ENCODE measurements around the gene TPCN1. TPM values are rescaled to one million over a fixed set of nuclear protein-coding genes. Genes with fewer than 3 reads are reported as not detected.

The TPCN1 gene
- total RNA-seq, 1 experiment from 2014 or later: 29.7 TPM

GRCh38 chr12:113183030-113183589 is 38.2 kb upstream of the TPCN1 start:
- ChIA-PET CTCF (interaction anchor here (3.7 kb wide), 1 partner anchor 8 kb away, joined by 16 read pairs; no protein-coding TSS in a partner anchor), POLR2A (no interaction called here), RAD21 (ENCODE audit: low non-redundant PET in 1 of 2, low total read pairs in 2 of 2, uncharacterized antibody in 2 of 2, unreplicated experiment in 2 of 2) (no interaction called here)
- H2AFZ ChIP-seq (ENCODE audit: low read depth, low read length, poor library complexity, severe bottlenecking): no peak overlapping the region
- 0 out of 2 replicates have a peak overlapping the region, but pooled peaks have one; percentile 100 for H3K9ac ChIP-seq (ENCODE audit: low read length)
- BruUV-seq (replicated peaks): no TSS peak
- H3K27me3 ChIP-seq (ENCODE audit: insufficient read depth, low read length): no peaks in the 10 kb centered on the region
- no peak for DNase-seq (ENCODE audit: low read depth, low spot score)
- ATAC-seq: no peak
- H3K4me1 ChIP-seq (ENCODE audit: control insufficient read depth in 1 of 2, insufficient read depth in 2 of 2, low read length in 2 of 2): peaks cover 8 to 37% of the 10 kb centered on the region in 2 experiments; a peak in 3 of 4 replicates
- TF ChIP-seq SRF (IDR thresholded peaks at IDR 0.05; ENCODE audit: low read depth) (no peak), POLR2A (IDR thresholded peaks at IDR 0.05; ENCODE audit: borderline replicate concordance, extremely low read depth, insufficient read depth, insufficient read length) (no peak), TCF7L2 (IDR thresholded peaks at IDR 0.05; ENCODE audit: borderline replicate concordance, extremely low read depth, insufficient read depth, insufficient read length) (no peak), CEBPB (IDR thresholded peaks at IDR 0.05; ENCODE audit: low read depth) (no peak), ZFX (IDR thresholded peaks at IDR 0.05) (no peak), ZBTB33 (IDR thresholded peaks at IDR 0.05; ENCODE audit: extremely low read depth, insufficient replicate concordance, low read length) (no peak), FOSL1 (IDR thresholded peaks at IDR 0.05; ENCODE audit: low read depth) (no peak), YY1 (IDR thresholded peaks at IDR 0.05; ENCODE audit: extremely low read depth, insufficient replicate concordance, low read depth, low read length) (no peak), EZH2phosphoT487 (IDR thresholded peaks at IDR 0.05; ENCODE audit: borderline replicate concordance) (no peak), POLR2AphosphoS5 (IDR thresholded peaks at IDR 0.05; ENCODE audit: low read depth, low read length) (no peak)
- H3K4me3 ChIP-seq (replicated peaks in 1 of 2; ENCODE audit: low read depth in 1 of 2, low read length in 2 of 2): no peak overlapping the region; a peak in 1 of 4 replicates
- no peak overlapping the region; the same call in 1 of the 2 replicates for H3K27ac ChIP-seq (ENCODE audit: low read depth, low read length)
- no peaks in the 10 kb centered on the region for H3K9me3 ChIP-seq (ENCODE audit: control insufficient read depth in 1 of 2, insufficient read depth in 1 of 2, low read depth in 1 of 2, low read length in 2 of 2)
- peak overlapping the region; percentile 83 for H3K4me2 ChIP-seq (ENCODE audit: low read length)
- peaks cover 15 to 43% of the 10 kb centered on the region in 2 experiments for H3K36me3 ChIP-seq (ENCODE audit: control insufficient read depth in 1 of 2, insufficient read depth in 2 of 2, low read length in 2 of 2)
- intact Hi-C loops (cut with micrococcal nuclease): no loop called here
- no peaks in the 10 kb centered on the region; the same call in 1 of the 2 replicates for H4K20me1 ChIP-seq (ENCODE audit: insufficient read depth)
- no peaks in the 10 kb centered on the region for H3K9me2 ChIP-seq (ENCODE audit: insufficient read depth)
- peaks cover 86% of the 10 kb centered on the region for H3K79me2 ChIP-seq (ENCODE audit: insufficient read depth, low read length)

All from HCT116 (cell line).